ACC112 (cell line): Measurements from ENCODE around the gene AANAT.

Experiments used
- H2AFZ ChIP-seq: fragments of 200-600 bp; sonication (generic); one replicate; pipeline ENCODE4 v1.6.0; 2017; ENCODE audit warnings: antibody characterized with exemption, low read length; ENCODE audit not compliant: unreplicated experiment
- H3K27ac ChIP-seq: fragments of 200-600 bp; sonication (generic); 2 replicates; pipeline ENCODE4 v1.5.1; 2014; ENCODE audit warnings: low read depth, mild to moderate bottlenecking, antibody characterized with exemption, low read length, moderate library complexity
- H3K27me3 ChIP-seq: fragments of 200-600 bp; sonication (generic); 2 replicates; pipeline ENCODE4 v1.6.1; 2014; ENCODE audit warnings: mild to moderate bottlenecking, antibody characterized with exemption, low read length, moderate library complexity, mixed read lengths; ENCODE audit not compliant: insufficient read depth
- H3K36me3 ChIP-seq: fragments of 200-600 bp; sonication (generic); 2 replicates; pipeline ENCODE4 v1.6.1; 2016; ENCODE audit warnings: mild to moderate bottlenecking, antibody characterized with exemption, low read length, moderate library complexity, mixed read lengths; ENCODE audit not compliant: insufficient read depth
- H3K4me1 ChIP-seq: fragments of 200-600 bp; sonication (generic); one replicate; pipeline ENCODE4 v1.6.1; 2016; ENCODE audit warnings: low read length, mixed read lengths; ENCODE audit not compliant: insufficient read depth, unreplicated experiment, control insufficient read depth
- H3K4me3 ChIP-seq: fragments of 200-600 bp; sonication (generic); 2 replicates; pipeline ENCODE4 v1.5.1; 2014; ENCODE audit warnings: mild to moderate bottlenecking, low read depth, low read length
- H3K79me2 ChIP-seq: fragments of 200-600 bp; sonication (generic); one replicate; pipeline ENCODE4 v1.6.0; 2016; ENCODE audit warnings: low read length; ENCODE audit not compliant: control insufficient read depth, unreplicated experiment, insufficient read depth

Gene AANAT

GRCh38 chr17:76469076-76469990 lies 1.9 kb downstream of the AANAT start:
- no peak overlapping the region for H3K27ac ChIP-seq
- no peaks in the 10 kb centered on the region for H3K4me1 ChIP-seq
- no peaks in the 10 kb centered on the region for H3K36me3 ChIP-seq
- no peaks in the 10 kb centered on the region for H3K79me2 ChIP-seq
- H3K4me3 ChIP-seq, result no peak overlapping the region
- no peaks in the 10 kb centered on the region for H3K27me3 ChIP-seq
- no peak overlapping the region for H2AFZ ChIP-seq

GRCh38 chr17:76469991-76470739 lies 2.8 kb downstream of the AANAT start:
- H3K27me3 ChIP-seq, result no peaks in the 10 kb centered on the region
- no peak overlapping the region for H3K27ac ChIP-seq
- no peaks in the 10 kb centered on the region for H3K36me3 ChIP-seq
- no peak overlapping the region for H2AFZ ChIP-seq
- no peak overlapping the region for H3K4me3 ChIP-seq
- H3K79me2 ChIP-seq, result no peaks in the 10 kb centered on the region
- no peaks in the 10 kb centered on the region for H3K4me1 ChIP-seq

GRCh38 chr17:76471498-76472257 lies 4.3 kb downstream of the AANAT start:
- Histone ChIP-seq H3K4me1 (no peaks in the 10 kb centered on the region), H3K27me3 (no peaks in the 10 kb centered on the region), H3K27ac (no peak overlapping the region), H3K79me2 (no peaks in the 10 kb centered on the region), H3K36me3 (no peaks in the 10 kb centered on the region), H2AFZ (no peak overlapping the region), H3K4me3 (no peak overlapping the region)

GRCh38 chr17:76472258-76472645 lies 4.8 kb downstream of the AANAT start:
- H3K27ac ChIP-seq, result no peak overlapping the region
- no peak overlapping the region for H3K4me3 ChIP-seq
- H3K36me3 ChIP-seq, result no peaks in the 10 kb centered on the region
- H2AFZ ChIP-seq, result no peak overlapping the region
- H3K27me3 ChIP-seq, result no peaks in the 10 kb centered on the region
- H3K4me1 ChIP-seq, result no peaks in the 10 kb centered on the region
- no peaks in the 10 kb centered on the region for H3K79me2 ChIP-seq

GRCh38 chr17:76472726-76473125 lies 5.3 kb downstream of the AANAT start:
- Histone ChIP-seq H3K27ac (no peak overlapping the region), H3K36me3 (no peaks in the 10 kb centered on the region), H3K4me3 (no peak overlapping the region), H3K79me2 (no peaks in the 10 kb centered on the region), H3K27me3 (no peaks in the 10 kb centered on the region), H2AFZ (no peak overlapping the region), H3K4me1 (no peaks in the 10 kb centered on the region)

DNA sequence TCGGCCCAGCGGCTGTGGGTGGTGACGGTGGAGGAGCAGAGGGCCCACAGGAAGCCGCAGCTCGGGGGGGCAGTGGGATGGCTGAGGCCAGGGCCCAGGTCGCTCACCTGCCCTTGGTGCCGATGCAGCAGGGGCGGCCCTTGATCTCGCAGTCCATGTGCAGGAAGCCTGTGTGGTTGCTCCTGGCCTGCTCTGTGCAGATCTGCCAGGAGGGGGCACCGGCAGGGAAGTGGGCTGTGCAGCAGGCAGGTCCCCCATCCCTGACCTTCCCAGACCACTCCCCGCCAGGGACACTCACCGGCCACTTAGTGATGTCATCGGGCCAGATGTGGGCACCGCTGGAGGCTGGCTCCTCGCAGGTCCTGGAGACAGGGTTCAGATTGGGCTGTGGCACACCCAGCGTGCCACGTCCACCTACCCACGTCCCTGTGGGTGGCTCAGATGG lies 6.2 kb downstream of the AANAT start:
- Histone ChIP-seq H3K4me3 (no peak overlapping the region), H2AFZ (no peak overlapping the region), H3K27ac (no peak overlapping the region), H3K79me2 (no peaks in the 10 kb centered on the region), H3K36me3 (no peaks in the 10 kb centered on the region), H3K27me3 (no peaks in the 10 kb centered on the region), H3K4me1 (no peaks in the 10 kb centered on the region)

GRCh38 chr17:76474238-76474637 lies 6.8 kb downstream of the AANAT start:
- no peaks in the 10 kb centered on the region for H3K79me2 ChIP-seq
- H3K27me3 ChIP-seq, result no peaks in the 10 kb centered on the region

DNA sequence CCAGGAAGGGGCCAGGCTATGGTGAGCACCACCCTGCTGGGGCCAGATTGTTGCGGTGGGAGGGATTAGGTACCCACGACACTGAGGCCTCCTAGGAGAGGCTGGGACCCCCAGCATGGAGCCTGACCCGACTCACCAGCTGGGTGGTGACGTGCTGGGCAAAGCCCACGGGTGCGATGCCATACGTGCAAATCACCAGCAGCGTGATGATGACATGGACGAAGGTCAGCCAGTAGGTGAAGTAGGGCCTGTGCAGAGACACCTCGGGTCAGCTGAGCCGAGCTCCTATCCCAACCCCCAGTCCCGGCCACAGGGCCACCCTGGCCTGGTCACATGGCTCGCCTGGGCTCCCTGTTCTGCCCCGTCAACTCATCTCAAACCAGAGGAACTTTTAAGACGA lies 7.5 kb downstream of the AANAT start:
- no peak overlapping the region for H3K27ac ChIP-seq
- H3K4me3 ChIP-seq, result no peak overlapping the region
- H3K4me1 ChIP-seq, result no peaks in the 10 kb centered on the region
- H3K27me3 ChIP-seq, result no peaks in the 10 kb centered on the region
- H3K79me2 ChIP-seq, result no peaks in the 10 kb centered on the region
- H3K36me3 ChIP-seq, result no peaks in the 10 kb centered on the region
- H2AFZ ChIP-seq, result no peak overlapping the region

More at GRCh38 chr17:76474238-76474637, 6.8 kb downstream of the AANAT start:
- Histone ChIP-seq H3K36me3 (no peaks in the 10 kb centered on the region), H3K27ac (no peak overlapping the region), H3K4me3 (no peak overlapping the region), H2AFZ (no peak overlapping the region), H3K4me1 (no peaks in the 10 kb centered on the region)

GRCh38 chr17:76475302-76475701 lies 7.9 kb downstream of the AANAT start:
- H3K4me1 ChIP-seq, result no peaks in the 10 kb centered on the region
- H3K4me3 ChIP-seq, result no peak overlapping the region
- H3K79me2 ChIP-seq, result no peaks in the 10 kb centered on the region
- no peaks in the 10 kb centered on the region for H3K36me3 ChIP-seq
- H3K27me3 ChIP-seq, result no peaks in the 10 kb centered on the region
- no peak overlapping the region for H2AFZ ChIP-seq
- no peak overlapping the region for H3K27ac ChIP-seq

- Histone ChIP-seq H3K4me1 (no peaks in the 10 kb centered on the region), H3K27me3 (no peaks in the 10 kb centered on the region), H3K4me3 (no peak overlapping the region), H3K79me2 (no peaks in the 10 kb centered on the region), H2AFZ (no peak overlapping the region), H3K27ac (no peak overlapping the region), H3K36me3 (no peaks in the 10 kb centered on the region)
These were observed 9.3 kb downstream of the AANAT start for GRCh38 chr17:76476736-76477135.
